GM18909 (cell line): ENCODE data around the gene CACNA2D4.

ENCODE experiments used
- ATAC-seq: cut with Tn5 transposase; IDR thresholded peaks from one replicate; pipeline ENCODE4 v1.9.1; 2021; ENCODE audit warnings: mild to moderate bottlenecking; ENCODE audit not compliant: unreplicated experiment, poor library complexity

Gene CACNA2D4

DNA sequence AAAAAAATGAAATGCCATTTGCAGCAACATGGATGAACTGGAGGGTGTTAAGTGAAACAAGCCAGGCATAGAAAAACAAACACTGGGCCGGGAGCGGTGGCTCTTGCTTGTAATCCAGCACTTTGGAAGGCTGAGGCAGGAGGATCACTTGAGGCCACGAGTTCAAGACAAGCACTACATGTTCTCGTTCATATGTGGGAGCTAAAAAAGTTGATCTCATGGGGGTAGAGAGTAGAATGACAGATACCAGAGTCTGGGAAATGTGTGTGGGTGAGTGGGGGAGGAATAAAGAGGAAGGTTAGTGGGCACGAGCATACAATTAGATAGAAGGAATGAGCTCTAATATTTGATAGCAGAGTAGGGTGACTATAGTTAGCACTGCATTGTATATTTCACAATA is 21.5 kb downstream of the CACNA2D4 start:
- no peak for ATAC-seq

DNA sequence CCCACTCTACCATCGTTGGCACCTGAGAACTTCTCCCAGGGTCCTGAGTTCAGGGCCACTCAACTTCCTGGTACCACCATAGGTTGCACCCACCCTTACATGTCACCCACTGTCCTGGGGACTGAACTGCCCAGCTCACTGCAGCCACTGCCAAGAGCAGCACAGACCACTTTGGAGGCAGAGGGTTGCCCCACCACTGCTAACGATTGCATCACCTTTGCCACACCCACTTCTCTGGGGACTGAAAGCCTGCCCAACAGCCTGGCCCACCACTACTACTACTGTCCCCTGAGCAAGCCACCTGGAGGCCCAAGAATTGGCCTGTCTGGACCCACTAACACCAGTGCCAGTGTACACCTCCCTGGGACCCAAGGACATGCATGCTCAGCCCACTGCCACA is 27.6 kb downstream of the CACNA2D4 start:
- no peak for ATAC-seq

DNA sequence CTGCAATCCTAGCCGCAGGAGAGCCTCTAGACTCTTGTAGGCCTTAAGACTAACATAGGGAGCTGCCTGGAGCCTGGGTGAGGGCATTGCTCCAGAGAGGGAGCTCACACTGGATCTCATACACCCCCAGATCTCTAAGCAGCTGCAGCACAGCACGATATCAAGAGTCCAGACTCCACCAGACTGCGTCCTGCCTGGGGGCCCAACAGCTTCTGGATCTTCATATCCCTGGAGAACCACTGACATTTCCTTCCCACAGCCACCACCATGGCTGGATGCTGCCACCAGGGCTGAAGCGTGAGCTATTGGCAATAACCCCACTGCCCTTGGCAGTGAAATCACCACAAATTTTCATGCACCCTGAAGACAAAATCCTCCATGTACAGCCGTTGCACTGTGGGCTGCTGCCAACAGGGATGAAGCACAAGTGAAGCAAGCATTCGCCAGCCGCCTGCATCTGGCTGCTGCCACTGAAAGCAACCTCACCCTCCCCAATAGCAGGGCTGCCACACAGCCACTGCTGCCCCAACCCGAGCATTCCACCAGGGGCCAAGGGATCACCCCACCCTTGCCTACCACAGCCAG is 28.2 kb downstream of the CACNA2D4 start:
- ATAC-seq = no peak

DNA sequence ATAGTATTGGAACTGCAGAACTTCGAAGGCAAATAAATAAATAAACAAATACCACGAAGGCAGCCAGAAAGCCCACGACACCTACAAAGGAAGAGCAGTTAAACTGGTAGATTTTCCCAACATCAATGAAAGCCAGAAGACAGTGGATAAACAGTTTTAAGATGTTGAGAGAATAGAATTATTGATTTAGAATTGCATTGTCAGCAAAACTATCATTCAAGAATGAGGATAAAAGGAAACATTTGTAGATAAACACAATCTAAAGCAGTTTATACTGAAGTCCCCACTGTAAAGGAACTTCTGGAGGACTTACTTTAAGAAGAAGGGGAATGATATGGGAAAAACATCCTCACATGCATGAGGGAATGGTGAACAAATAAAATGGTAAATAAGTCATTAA is 29.5 kb downstream of the CACNA2D4 start:
- no peak for ATAC-seq

DNA sequence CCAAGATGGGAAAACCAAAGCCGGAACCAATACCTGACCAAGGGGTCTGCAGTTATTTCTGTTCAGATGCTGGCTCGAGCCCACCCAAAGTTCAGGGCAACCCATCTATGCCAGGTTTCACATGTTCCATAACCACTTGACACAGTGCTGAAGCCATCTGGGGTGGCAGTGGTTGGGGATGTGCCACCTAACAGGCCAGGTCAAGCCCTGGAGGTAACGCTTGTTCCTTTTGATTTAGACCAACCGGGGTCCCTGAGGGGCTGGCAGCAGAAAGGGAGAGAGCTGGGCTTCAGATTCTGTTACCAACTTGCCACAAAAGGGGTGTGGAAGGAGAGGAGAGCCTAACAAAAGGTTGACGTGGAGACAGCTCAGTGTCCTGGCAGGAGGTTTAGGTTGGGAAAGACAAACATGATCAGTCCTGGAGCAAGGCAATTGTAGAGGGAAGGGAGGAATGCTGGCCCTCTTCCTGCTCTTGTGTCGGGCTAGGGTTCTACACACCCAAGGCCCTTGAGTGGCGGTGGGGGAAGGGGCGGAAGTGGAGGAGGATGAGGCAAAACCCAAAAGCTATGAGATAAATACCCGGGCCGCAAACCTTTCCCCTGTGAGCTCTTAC is 31.9 kb downstream of the CACNA2D4 start:
- ATAC-seq = no peak

GRCh38 chr12:1885599-1886245 is 32.7 kb downstream of the CACNA2D4 start:
- ATAC-seq = no peak

DNA sequence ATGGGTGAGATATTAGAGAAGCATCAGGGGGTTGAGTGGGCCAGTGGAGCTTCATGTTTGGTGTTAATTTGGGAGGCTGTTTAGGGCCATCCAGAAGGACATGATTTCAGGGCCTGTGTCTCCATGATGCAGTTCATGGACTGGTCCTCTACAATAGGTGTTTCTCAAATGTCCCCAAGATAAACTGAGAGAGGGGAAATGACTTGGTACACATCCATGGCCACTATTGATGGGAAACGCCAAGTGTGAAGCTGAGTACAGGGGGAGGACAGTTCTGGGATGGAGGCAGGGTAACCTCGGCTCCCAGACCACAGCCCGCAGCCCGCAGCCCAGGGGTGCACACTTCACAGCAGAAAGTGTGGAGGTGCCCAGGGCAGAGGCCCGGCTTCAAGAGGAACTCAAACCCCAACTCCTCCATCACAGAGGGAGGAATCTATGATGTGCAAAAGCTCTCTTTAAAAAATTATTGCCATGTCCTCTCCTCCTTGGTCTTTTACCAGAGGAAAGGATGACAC is 33.3 kb downstream of the CACNA2D4 start:
- ATAC-seq = no peak

DNA sequence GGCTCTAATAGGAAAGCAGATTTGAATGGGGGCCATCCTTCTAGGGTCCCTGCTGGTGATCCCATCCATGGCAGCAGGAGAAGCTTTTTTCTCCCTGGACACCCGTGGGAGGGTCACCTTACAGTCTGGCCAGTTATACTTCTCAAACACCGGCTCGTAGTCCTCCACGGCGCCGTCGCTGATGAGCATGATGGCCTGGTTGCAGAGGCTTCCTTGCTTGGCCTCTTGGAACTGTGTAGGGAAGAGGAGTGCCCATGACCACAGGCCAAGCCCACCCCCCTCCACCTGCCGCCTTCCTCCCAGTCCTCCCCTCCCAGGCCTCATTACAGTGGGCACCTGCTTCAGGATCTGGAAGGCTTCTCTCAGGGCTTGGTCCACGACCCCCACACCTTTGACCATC is 33.8 kb downstream of the CACNA2D4 start:
- ATAC-seq = no peak

DNA sequence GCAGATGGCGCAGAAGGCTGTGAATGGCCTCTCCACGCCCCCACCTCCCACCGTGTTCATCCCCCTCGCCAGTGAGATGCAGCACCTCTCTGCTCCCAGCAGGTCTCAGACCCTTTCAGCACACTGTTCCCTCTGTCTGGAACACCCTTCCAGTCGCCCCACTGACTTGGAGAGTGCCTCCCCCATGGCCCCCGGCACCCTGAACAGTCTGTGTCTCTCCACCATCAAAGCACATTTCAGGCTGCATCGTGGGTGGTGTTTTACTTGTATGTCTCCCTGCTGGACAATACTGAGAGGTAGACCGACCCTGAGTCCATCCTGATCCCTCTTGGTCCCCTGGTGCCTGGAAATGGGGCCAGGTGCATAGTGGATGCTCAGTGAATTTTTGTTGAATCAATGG is 34.9 kb downstream of the CACNA2D4 start:
- ATAC-seq = no peak

DNA sequence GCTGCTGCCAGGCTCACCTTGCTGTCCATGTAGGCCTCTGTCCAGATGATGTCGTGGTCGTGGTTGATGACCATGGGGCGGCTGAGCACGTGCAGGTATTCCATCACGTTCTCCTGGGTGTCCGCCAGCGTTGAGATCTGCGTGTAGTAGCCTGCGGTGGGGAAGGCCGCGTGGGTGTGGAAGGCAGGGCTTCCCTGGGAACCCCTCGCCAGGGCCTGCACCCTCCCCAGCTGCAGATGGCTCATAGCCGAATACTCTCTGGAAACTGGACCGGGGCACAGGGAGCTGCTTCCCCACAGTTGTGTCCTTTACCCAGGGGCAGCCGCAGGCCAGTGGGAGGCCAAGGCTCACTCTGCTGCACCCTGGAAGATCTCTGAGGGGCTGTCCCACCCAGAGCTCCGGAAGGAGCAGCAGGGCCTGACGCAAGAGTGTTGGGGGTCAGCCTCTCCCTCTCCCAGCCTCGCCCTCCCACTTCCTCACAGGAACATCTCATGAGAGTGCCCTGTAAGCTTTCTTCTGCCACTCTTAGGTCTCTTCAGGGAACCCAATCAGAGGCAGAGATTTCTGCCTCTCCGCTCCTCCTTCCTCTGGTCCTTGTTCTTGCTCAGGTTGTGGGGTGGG is 35.5 kb downstream of the CACNA2D4 start:
- no peak for ATAC-seq

GRCh38 chr12:1882405-1882804 is 36.0 kb downstream of the CACNA2D4 start:
- no peak for ATAC-seq

GRCh38 chr12:1881936-1882335 is 36.5 kb downstream of the CACNA2D4 start:
- ATAC-seq = no peak

DNA sequence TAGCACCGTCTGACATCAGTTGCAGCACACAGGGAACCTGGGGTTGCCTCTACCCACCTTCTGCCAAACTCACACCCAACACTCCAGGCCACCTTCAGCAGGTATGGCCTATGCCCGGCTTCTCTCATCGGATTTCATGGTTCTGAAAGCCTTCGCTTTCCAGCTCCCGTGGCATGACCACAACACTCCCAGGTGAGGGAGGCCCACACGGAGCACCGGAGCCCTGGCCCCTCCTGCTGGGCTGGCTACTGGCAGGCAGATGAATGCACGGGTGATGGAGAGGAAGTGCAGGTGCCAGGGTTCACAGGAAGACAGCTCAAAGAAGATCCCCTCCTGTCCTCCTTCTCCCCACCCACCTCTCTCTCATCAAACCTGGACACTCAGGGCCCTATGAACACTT is 37.2 kb downstream of the CACNA2D4 start:
- no peak for ATAC-seq

GRCh38 chr12:1880876-1881275 is 37.6 kb downstream of the CACNA2D4 start:
- ATAC-seq = no peak

GRCh38 chr12:1880153-1880845 is 38.2 kb downstream of the CACNA2D4 start:
- ATAC-seq = no peak

DNA sequence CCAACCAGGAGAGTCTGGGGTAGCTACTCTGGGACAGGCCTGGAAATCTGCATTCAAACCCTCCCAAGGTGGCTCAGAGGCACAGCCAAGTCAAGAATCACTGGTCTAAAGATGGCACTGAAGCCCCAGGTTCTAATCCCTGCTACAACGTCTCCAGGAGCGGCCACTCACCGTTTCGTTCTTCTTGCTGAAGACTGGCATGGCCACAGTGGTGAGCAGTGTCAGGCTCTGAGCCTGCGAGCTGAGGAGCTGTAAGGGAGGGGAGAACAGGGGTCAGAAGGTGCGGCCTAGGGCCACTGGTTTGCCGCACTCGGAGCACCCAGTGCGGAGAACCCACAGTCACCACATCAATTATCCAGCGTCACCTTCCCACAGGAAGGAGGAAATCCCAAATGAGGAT is 38.8 kb downstream of the CACNA2D4 start:
- no peak for ATAC-seq

GRCh38 chr12:1878695-1879094 is 39.8 kb downstream of the CACNA2D4 start:
- no peak for ATAC-seq

DNA sequence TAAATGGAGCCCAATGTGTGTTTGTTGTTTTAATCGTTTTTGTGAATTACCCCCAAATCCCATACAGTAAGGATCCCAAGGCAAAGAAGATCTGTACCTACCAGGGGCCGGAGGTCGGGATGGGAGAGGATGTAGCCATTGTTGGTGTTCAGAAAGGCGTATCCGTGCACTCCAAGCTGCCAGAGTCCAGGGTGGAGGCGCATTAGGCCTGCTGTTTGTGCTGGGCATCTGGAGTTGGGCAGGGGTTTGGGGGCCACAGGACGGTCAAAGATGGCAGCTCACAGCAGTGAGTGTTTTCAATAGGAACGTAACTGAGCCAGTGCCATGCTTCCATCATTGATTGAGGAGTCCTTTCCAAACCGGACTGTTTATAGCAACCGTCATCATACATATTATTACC is 40.2 kb downstream of the CACNA2D4 start:
- ATAC-seq = no peak

- ATAC-seq = no peak
These were observed 41.1 kb downstream of the CACNA2D4 start for GRCh38 chr12:1877169-1877878.

GRCh38 chr12:1876086-1876485 is 42.4 kb downstream of the CACNA2D4 start:
- ATAC-seq = no peak
